Measurements from ENCODE around the gene AGAP3. TPM values are rescaled to one million over a fixed set of nuclear protein-coding genes. Genes with fewer than 3 reads are reported as not detected.

Gene AGAP3
- total RNA-seq, 2 experiments from 2014 or later: 29.8 to 36.5 TPM

DNA sequence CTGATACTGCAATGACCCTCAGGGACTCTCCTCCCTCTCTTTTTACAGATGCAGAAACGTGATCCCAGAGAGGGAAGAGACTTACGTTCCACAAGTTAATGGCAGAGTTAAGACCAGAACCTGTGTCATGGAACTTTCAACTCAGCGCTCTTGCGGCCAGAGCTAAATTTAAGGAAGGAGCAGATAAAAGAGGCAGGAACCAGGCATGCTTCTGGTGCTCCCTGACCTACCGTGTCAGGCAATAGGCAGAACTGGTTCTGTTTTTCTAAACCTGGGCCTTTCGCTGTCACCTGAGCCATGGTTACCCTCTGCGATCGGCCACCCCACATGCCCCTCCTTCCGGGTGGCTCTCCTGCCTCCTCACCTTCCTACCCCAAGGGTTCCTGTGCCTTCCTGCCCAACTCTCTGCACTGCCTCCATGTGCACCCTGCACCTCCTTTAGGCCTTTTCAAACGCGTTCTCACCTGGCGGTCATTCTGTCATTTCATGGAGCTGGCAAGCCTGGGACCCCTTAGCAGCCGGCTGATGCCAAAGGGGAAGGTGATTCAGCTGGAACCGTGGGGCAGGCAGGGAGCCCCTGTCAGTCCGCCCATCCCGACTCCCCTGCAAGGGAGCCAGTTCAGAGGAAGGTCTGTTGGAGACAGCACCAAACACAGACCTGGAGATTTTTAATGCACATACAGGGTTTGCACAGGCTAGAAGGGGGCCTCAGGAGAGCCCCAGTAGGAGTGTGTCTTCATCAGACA is 88.9 kb downstream of the AGAP3 start:
- Mint-ChIP-seq H3K27ac (no peak overlapping the region), H3K4me3 (no peak overlapping the region), H3K27me3 (peaks cover 27% of the 10 kb centered on the region), H3K36me3 (no peaks in the 10 kb centered on the region), H3K9me3 (no peaks in the 10 kb centered on the region), H3K4me1 (ENCODE audit: low read depth) (peaks cover 5% of the 10 kb centered on the region)
- CTCF ChIA-PET: interaction anchor here (2.8 kb wide), 1 partner anchor 51 kb away, joined by 10 read pairs; no protein-coding TSS in a partner anchor
- POLR2A ChIA-PET: no interaction called here
- intact Hi-C loops (cut with micrococcal nuclease): no loop called here
- no peak for DNase-seq

DNA sequence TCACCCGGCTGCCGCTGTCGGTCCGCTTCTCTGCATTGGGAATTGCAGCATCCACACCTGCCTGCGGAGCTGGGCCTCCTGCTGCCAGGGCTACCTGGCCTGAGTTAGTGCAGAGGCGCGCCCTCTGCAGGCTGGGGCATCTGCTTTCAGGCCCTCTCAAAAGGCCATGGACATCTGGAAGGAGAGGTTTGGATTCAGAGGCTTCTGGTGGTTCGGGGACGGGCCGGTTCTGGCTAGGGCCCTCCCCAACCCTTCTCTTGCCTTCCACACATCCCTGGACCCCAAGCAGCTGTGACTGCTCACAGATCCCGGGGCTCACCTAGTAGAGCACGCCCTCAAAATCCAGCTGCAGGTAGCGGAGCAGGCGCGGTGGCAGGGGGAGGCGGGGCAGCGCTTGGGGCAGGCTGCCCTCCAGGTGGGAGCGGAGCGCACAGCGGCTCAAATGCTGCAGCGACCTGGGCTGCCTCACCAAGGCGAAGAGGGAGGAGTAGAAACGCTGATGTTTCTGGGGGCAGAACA is 89.6 kb downstream of the AGAP3 start:
- POLR2A ChIA-PET: no interaction called here
- Mint-ChIP-seq H3K27ac (no peak overlapping the region), H3K27me3 (peaks cover 27% of the 10 kb centered on the region), H3K4me1 (ENCODE audit: low read depth) (peaks cover 5% of the 10 kb centered on the region), H3K36me3 (no peaks in the 10 kb centered on the region), H3K4me3 (no peak overlapping the region), H3K9me3 (no peaks in the 10 kb centered on the region)
- no peak for DNase-seq
- intact Hi-C loops (cut with micrococcal nuclease): no loop called here
- CTCF ChIA-PET: interaction anchor here (1.6 kb wide), 1 partner anchor 9 kb away, joined by 6 read pairs; no protein-coding TSS in a partner anchor

DNA sequence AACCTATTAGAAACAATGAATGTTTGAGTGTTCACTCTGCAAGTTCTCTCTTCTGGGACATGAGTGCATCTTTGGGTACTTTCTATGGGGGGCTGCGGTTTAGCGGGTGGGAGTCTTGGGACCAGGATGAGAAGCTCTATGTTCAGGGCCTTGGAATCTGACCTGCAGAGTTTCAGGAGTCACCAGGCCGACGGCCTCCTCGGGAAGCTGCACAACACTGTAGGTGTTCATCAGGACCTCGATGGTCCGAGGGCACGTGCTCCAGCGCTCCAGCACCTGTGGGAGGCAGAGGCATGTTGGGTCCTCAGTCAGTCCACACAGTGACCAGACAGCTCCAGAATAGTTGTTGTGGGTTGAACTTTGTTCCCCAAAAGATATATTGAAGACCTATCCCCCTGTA is 90.1 kb downstream of the AGAP3 start:
- no peak overlapping the region for H3K4me3 Mint-ChIP-seq
- intact Hi-C loops (cut with micrococcal nuclease): no loop called here
- no peak for DNase-seq
- CTCF ChIA-PET: interaction anchor here (1.3 to 1.6 kb wide), 2 partner anchors 10 to 214 kb away, joined by 3 to 6 read pairs; no protein-coding TSS in a partner anchor
- peaks cover 5% of the 10 kb centered on the region for H3K4me1 Mint-ChIP-seq (ENCODE audit: low read depth)
- H3K9me3 Mint-ChIP-seq: no peaks in the 10 kb centered on the region
- no peaks in the 10 kb centered on the region for H3K36me3 Mint-ChIP-seq
- no peak overlapping the region for H3K27ac Mint-ChIP-seq
- POLR2A ChIA-PET: no interaction called here
- H3K27me3 Mint-ChIP-seq: peaks cover 23% of the 10 kb centered on the region

DNA sequence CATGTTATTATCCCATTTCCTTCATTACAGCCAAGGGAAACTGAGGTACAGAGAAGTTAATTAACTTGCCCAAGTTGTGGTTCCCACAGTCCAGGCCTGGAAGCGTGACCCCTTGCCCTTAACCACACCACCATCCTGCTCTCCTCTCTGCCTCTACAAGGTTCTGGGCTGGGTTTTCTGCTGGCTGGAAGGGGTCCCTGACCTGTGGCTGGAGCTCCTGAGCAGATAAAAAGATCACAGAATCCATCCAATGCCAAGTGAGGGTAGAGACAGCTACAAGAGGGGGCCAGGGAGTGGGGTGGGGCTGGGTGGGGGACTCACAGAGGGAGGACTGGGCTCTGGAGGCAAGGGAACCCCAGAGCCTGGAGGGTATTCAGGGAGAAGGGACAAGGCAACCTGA is 91.0 kb downstream of the AGAP3 start:
- no peaks in the 10 kb centered on the region for H3K9me3 Mint-ChIP-seq
- no peak overlapping the region for H3K27ac Mint-ChIP-seq
- DNase-seq: no peak
- no peak overlapping the region for H3K4me3 Mint-ChIP-seq
- peaks cover 22% of the 10 kb centered on the region for H3K27me3 Mint-ChIP-seq
- intact Hi-C loops (cut with micrococcal nuclease): no loop called here
- POLR2A ChIA-PET: no interaction called here
- peaks cover 5% of the 10 kb centered on the region for H3K4me1 Mint-ChIP-seq (ENCODE audit: low read depth)
- no peaks in the 10 kb centered on the region for H3K36me3 Mint-ChIP-seq
- CTCF ChIA-PET: interaction anchor here (1.3 to 1.6 kb wide), 2 partner anchors 11 to 215 kb away, joined by 3 to 6 read pairs; no protein-coding TSS in a partner anchor

DNA sequence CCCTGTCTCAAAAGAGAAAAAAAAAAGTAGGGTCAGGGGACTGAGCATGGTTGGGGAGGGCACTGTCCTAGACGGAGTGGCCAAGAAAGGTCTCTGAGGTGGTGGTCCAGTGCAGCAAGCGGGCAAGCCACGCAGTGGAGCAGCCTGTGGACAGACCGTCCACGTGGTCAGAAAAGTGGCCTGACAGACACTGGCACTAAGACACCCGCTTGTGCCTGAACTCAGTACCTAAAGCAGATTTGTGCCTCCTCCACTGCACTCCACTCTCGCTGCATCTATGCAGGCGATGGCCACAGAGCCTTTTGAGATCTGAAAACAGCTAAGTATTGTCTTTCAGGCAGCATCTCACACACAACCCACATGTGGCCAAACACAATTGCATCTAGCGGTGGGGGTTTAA is 92.0 kb downstream of the AGAP3 start:
- H3K27ac Mint-ChIP-seq: no peak overlapping the region
- CTCF ChIA-PET: interaction anchor here (1.6 kb wide), 1 partner anchor 9 kb away, joined by 7 read pairs; no protein-coding TSS in a partner anchor
- H3K4me1 Mint-ChIP-seq (ENCODE audit: low read depth): no peaks in the 10 kb centered on the region
- DNase-seq: no peak
- H3K9me3 Mint-ChIP-seq: no peaks in the 10 kb centered on the region
- intact Hi-C loops (cut with micrococcal nuclease): no loop called here
- H3K36me3 Mint-ChIP-seq: no peaks in the 10 kb centered on the region
- POLR2A ChIA-PET: no interaction called here
- H3K27me3 Mint-ChIP-seq: peaks cover 16% of the 10 kb centered on the region
- no peak overlapping the region for H3K4me3 Mint-ChIP-seq

DNA sequence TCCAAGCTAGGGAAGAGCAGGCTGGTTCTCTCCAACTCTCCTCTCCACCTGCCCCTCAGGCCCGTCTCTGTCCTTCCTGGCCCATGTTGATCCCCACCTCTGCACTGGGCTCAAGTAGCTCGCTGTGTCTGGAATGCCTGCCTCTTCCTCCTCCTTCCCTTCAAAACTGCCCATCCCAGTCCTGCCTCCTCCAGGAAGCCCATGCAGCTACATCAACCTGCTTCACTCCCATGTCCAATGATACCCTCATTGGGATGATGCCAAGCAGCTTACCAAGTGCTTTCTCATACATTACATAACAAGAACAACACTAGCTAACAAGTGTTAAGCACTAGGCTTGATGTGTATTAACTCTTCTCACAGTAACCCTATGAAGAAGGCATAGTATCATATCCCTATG is 92.6 kb downstream of the AGAP3 start:
- H3K27ac Mint-ChIP-seq: no peak overlapping the region
- ChIA-PET POLR2A (no interaction called here), CTCF (interaction anchor here (0.8 to 1.6 kb wide), 3 partner anchors 9 to 65 kb away, joined by 3 to 7 read pairs (median 4); no protein-coding TSS in a partner anchor)
- H3K9me3 Mint-ChIP-seq: no peaks in the 10 kb centered on the region
- no peaks in the 10 kb centered on the region for H3K4me1 Mint-ChIP-seq (ENCODE audit: low read depth)
- no peak overlapping the region for H3K4me3 Mint-ChIP-seq
- no peaks in the 10 kb centered on the region for H3K36me3 Mint-ChIP-seq
- DNase-seq: no peak
- H3K27me3 Mint-ChIP-seq: peaks cover 11% of the 10 kb centered on the region
- intact Hi-C loops (cut with micrococcal nuclease): no loop called here

DNA sequence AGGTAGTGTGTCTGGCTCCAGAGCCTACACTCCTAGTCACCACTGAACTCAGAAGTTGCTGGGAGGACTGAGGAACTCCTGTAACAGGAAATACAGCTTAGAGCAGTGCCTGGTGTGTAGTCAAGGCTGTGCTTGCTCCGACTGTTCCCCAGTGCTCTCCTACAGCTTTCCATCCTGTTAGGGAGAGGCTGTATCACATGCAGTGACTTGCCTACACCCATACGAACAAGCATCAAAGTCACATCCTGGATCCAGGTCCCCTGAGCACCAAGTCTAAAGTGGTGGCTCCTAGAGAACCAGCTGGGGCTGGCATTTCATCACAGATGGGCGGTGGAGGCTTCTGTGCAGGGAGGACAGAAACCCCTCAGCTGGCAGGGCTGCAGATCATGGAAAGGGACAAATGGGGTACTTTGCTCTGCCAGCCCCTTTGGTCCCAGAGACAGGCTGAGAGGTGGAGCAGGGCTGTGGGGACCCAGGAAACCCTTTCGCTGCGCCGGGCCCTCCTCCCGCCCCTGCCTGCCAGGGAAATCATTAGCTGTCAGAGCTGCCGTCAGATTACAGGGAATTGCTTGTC is 93.1 kb downstream of the AGAP3 start:
- Mint-ChIP-seq H3K36me3 (no peaks in the 10 kb centered on the region), H3K4me3 (no peak overlapping the region), H3K27ac (no peak overlapping the region), H3K4me1 (ENCODE audit: low read depth) (no peaks in the 10 kb centered on the region), H3K9me3 (no peaks in the 10 kb centered on the region), H3K27me3 (peaks cover 11% of the 10 kb centered on the region)
- DNase-seq: no peak
- intact Hi-C loops (cut with micrococcal nuclease): no loop called here
- CTCF ChIA-PET: interaction anchor here (0.8 to 1.6 kb wide), 3 partner anchors 10 to 65 kb away, joined by 3 to 7 read pairs (median 4); no protein-coding TSS in a partner anchor
- POLR2A ChIA-PET: no interaction called here

DNA sequence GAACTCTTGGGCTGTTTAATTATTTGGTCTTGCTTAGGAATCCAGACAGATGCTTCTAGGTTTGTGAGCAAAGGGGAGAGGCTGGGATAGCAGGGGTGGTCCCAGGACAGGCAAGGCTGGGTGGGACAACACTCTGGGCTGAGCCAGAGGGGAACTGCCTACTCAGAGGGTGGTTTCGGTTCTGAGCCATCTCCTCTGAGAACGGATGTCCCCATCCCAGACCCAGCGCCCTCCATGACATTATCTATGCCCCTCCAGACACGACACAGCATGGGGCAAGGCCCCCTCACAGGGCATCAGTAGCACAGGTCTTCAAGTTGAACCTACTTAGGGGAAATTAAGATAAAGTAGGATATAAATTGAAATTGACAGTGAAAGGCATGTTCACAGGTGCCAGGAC is 93.7 kb downstream of the AGAP3 start:
- Mint-ChIP-seq H3K27ac (no peak overlapping the region), H3K36me3 (no peaks in the 10 kb centered on the region), H3K4me1 (ENCODE audit: low read depth) (no peaks in the 10 kb centered on the region), H3K4me3 (no peak overlapping the region), H3K9me3 (no peaks in the 10 kb centered on the region), H3K27me3 (peaks cover 8% of the 10 kb centered on the region)
- POLR2A ChIA-PET: no interaction called here
- intact Hi-C loops (cut with micrococcal nuclease): no loop called here
- no peak for DNase-seq
- CTCF ChIA-PET: interaction anchor here (1.6 kb wide), 1 partner anchor 10 kb away, joined by 7 read pairs; no protein-coding TSS in a partner anchor

DNA sequence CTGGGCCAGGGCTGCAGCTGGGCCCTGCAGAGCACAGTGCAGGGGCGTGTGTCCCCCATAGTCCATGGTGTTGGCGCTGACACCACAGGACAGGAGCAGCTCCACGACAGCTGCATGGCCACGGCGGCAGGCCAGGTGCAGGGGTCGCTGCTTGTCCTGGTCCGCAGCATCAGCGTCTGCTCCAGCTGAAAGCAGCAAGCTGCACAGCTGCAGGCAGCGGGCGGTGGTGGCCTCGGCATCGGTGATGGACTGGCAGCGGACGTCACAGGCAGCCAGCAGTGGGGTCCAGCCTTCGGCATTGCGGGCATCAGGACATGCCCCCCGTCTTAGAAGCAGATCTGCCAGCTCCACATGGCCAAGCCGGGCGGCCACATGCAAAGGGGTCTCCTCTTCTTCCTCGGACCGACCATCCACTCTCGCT is 94.7 kb downstream of the AGAP3 start:
- H3K4me3 Mint-ChIP-seq: no peak overlapping the region
- H3K27me3 Mint-ChIP-seq: peaks cover 8% of the 10 kb centered on the region
- ChIA-PET CTCF (no interaction called here), POLR2A (interaction anchor here (0.8 kb wide), 1 partner anchor 30 kb away, joined by 3 read pairs; no protein-coding TSS in a partner anchor)
- DNase-seq: peak; percentile 3
- H3K36me3 Mint-ChIP-seq: no peaks in the 10 kb centered on the region
- no peaks in the 10 kb centered on the region for H3K4me1 Mint-ChIP-seq (ENCODE audit: low read depth)
- H3K27ac Mint-ChIP-seq: no peak overlapping the region
- H3K9me3 Mint-ChIP-seq: no peaks in the 10 kb centered on the region
- intact Hi-C loops (cut with micrococcal nuclease): no loop called here

DNA sequence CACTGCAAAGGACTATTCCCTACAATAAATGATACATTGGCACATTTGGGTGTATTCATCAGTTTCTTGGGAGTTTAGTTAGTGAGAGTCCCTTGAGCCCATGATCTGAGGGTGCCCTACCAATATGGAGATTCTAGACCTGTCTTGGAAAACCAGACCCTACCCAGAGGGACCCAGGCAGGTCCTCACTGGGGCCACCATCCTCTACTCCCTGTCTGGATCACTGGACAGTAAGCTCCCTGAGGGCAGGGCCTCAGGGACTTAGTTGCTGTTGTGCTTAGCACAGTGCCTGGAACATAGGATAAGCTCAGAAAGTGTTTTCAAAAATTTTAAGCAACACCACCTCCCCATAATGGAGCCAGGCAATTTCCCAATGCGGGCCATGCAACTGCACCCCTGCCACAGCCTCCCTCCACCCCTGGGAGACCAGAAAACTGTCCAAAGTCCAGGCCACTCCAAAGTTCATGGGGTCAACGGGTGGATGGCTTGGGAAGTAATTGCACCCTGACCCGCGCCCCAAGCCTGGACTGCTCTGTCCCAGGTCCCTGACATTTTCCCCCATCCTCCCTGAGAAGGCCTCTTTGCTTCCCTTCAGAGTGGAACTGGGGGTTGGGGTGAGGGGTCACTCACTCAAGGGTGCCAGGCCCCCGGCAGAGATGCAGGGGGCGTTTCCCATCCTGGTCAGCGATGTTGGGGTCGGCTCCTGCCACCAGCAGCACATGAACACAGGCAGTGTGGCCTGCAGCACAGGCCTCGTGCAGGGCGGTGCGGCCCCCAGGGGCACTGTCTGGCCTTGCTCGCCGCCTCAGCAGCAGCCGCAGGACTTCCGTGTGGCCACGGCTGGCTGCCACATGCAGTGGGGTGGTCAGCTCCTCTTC is 99.7 kb downstream of the AGAP3 start:
- POLR2A ChIA-PET: no interaction called here
- Mint-ChIP-seq H3K36me3 (no peaks in the 10 kb centered on the region), H3K9me3 (no peaks in the 10 kb centered on the region), H3K27me3 (peaks cover 3% of the 10 kb centered on the region), H3K4me1 (ENCODE audit: low read depth) (no peaks in the 10 kb centered on the region), H3K27ac (no peak overlapping the region), H3K4me3 (no peak overlapping the region)
- no peak for DNase-seq
- intact Hi-C loops (cut with micrococcal nuclease): no loop called here
- CTCF ChIA-PET: no interaction called here

DNA sequence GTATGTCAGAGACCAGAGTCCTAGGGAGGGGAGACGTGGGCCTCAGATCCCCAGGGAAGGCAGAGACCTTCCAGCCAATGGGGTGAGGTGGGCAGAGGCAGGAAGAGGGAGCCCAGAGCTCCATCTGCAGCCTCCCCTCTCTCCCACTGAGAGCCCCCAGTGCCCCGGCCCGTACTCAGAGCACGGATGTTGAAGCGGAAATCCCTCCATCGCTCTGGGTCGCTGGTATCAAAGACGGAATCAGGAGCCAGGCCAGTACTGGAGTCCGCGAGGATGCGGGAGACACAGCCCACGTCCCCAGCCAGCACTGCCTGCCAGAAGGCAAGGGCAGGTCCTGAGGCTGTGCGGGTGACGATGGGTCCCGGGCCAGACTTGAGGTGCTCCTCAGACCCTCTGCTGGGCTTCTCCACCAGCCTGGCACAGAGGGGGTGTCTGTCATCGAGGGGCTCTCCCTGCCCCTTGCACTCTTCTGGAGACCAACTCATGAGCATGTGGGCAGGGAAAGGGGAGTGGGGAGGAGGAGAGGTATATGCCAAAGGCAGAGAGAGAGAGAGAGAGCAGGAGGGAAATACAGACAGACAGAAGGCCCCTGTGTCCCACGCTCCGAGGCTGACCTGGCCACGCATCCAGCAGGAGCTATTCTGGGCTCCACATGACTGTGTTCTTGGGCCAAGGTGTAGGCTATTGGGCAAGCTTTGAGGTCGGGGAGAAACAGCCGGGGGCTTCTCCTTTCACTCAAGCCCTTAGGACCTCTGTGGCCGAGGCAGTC is 100.5 kb downstream of the AGAP3 start, which contains the start of gene ASB10:
Gene ASB10 (minus strand): TSS at position 611 of the 769 bp plus-strand sequence. CDS start 120 bp downstream, at position 491.
- Mint-ChIP-seq H3K4me3 (no peak within 1 kb of the TSS), H3K27ac (no peak within 1 kb of the TSS), H3K9me3 (no peaks in the 10 kb centered on the region), H3K36me3 (no peaks in the 10 kb centered on the region), H3K27me3 (peaks cover 3% of the 10 kb centered on the region), H3K4me1 (ENCODE audit: low read depth) (no peaks in the 10 kb centered on the region)
- ChIA-PET CTCF (no interaction called here), POLR2A (no interaction called here)
- DNase-seq: no peak
- intact Hi-C loops (cut with micrococcal nuclease): no loop called here
